Endothelial cell of umbilical vein (primary cell): ENCODE measurements around the gene LRRC3C. TPM values are rescaled to one million over a fixed set of nuclear protein-coding genes. Genes with fewer than 3 reads are reported as not detected.

Experiments
- BruUV-seq: library from RNA; stranded (reverse); fragments of 400-500 nt; replicated peaks from 2 replicates; lab custom pipeline; 2021; lab: Mats Ljungman, UMichigan
- CTCF ChIA-PET: fragments of 300-600, 350-600 bp; sonication (Branson Sonifier 250); formaldehyde crosslinking; loops from one replicate; lab custom pipeline; 2021; ENCODE audit warnings: antibody characterized with exemption, inconsistent platforms; lab: Charles Lee
- POLR2A ChIA-PET: fragments of 300-600, 350-600 bp; sonication (Branson Sonifier 250); formaldehyde crosslinking; loops from one replicate; lab custom pipeline; 2021; ENCODE audit warnings: antibody characterized with exemption, inconsistent platforms; lab: Charles Lee
- DNase-seq: peaks from one replicate; pipeline ENCODE4 v3.0.0-alpha.2; 2011; ENCODE audit warnings: low read depth, low spot score
- FAIRE-seq: peaks from 2 replicates; lab custom pipeline; 2011; peaks lifted over from hg19 to GRCh38; lab: Jason Lieb, UNC
- H2AFZ ChIP-seq: 2 replicates; pipeline ENCODE4 v1.6.0; 2012; ENCODE audit warnings: low read depth, low read length, control low read depth, inconsistent platforms
- H3K27ac ChIP-seq: 2 replicates; pipeline ENCODE4 v1.5.1; 2011; ENCODE audit warnings: low read depth, mild to moderate bottlenecking, control low read depth, low read length, moderate library complexity; ENCODE audit not compliant: insufficient read depth
- H3K27me3 ChIP-seq, 2 experiments: 2 replicates each; pipeline versions ENCODE4 v1.6.0 to v1.6.1; 2011; ENCODE audit warnings: low read length in 2 of 2, mixed read lengths in 1 of 2; ENCODE audit not compliant: control insufficient read depth in 2 of 2, insufficient read depth in 2 of 2
- H3K36me3 ChIP-seq, 2 experiments: 2 replicates in 1 of 2; 3 replicates in 1 of 2; pipeline ENCODE4 v1.5.1; 2011; ENCODE audit warnings: low read length in 2 of 2, mild to moderate bottlenecking in 1 of 2, moderate library complexity in 1 of 2; ENCODE audit not compliant: control insufficient read depth in 2 of 2, insufficient read depth in 2 of 2; ENCODE audit errors: extremely low read depth in 1 of 2
- H3K4me1 ChIP-seq: 3 replicates; pipeline ENCODE4 v1.5.1; 2011; ENCODE audit warnings: mild to moderate bottlenecking, low read length; ENCODE audit not compliant: control insufficient read depth, insufficient read depth; ENCODE audit errors: extremely low read depth
- H3K4me2 ChIP-seq: 2 replicates; pipeline ENCODE4 v1.6.1; 2011; ENCODE audit warnings: low read length, control low read depth, mixed read lengths; ENCODE audit not compliant: insufficient read depth
- H3K4me3 ChIP-seq, 3 experiments: fragments of 200-600 bp in 1 of 3; sonication (generic), shearing (Covaris generic) in 1 of 3; replicated peaks in 1 of 3; 2 replicates each; pipeline ENCODE4 v1.5.1; 2011 to 2016; ENCODE audit warnings: control low read depth in 3 of 3, low read length in 3 of 3, mild to moderate bottlenecking in 2 of 3, inconsistent platforms in 1 of 3, low read depth in 1 of 3, moderate library complexity in 1 of 3; ENCODE audit not compliant: insufficient read depth in 1 of 3
- H3K79me2 ChIP-seq: 2 replicates; pipeline ENCODE4 v1.6.0; 2012; ENCODE audit warnings: low read length, inconsistent platforms; ENCODE audit not compliant: control insufficient read depth, insufficient read depth
- H3K9ac ChIP-seq: replicated peaks from 2 replicates; pipeline ENCODE3; 2011; ENCODE audit warnings: low read length, control low read depth; ENCODE audit not compliant: insufficient read depth; ENCODE audit errors: extremely low read depth
- H3K9me1 ChIP-seq: replicated peaks from 3 replicates; pipeline ENCODE4 v1.6.0; 2011; ENCODE audit warnings: mild to moderate bottlenecking, low read length; ENCODE audit not compliant: control insufficient read depth, insufficient read depth; ENCODE audit errors: extremely low read depth
- H3K9me3 ChIP-seq: replicated peaks from 2 replicates; pipeline ENCODE4 v1.5.1; 2012; ENCODE audit warnings: low read length, inconsistent platforms; ENCODE audit not compliant: control insufficient read depth, insufficient read depth
- H4K20me1 ChIP-seq: replicated peaks from 2 replicates; pipeline ENCODE3; 2011; ENCODE audit warnings: mild to moderate bottlenecking, low read length; ENCODE audit not compliant: control insufficient read depth, insufficient read depth; ENCODE audit errors: extremely low read depth
- EZH2 ChIP-seq: IDR thresholded peaks from 2 replicates; pipeline ENCODE4 v1.6.1; 2012; ENCODE audit warnings: borderline replicate concordance, low read depth, mild to moderate bottlenecking, moderate library complexity, low read length, inconsistent platforms; ENCODE audit not compliant: severe bottlenecking
- FOS ChIP-seq: IDR thresholded peaks from 2 replicates; pipeline ENCODE4 v1.6.1; 2011; ENCODE audit warnings: mild to moderate bottlenecking, low read length, moderate library complexity, borderline replicate concordance; ENCODE audit not compliant: insufficient read depth
- GATA2 ChIP-seq: IDR thresholded peaks from 2 replicates; pipeline ENCODE4 v1.7.0; 2011; ENCODE audit warnings: low read depth, mild to moderate bottlenecking, moderate library complexity, mixed read lengths, low read length; ENCODE audit not compliant: insufficient read length, insufficient read depth
- JUN ChIP-seq: IDR thresholded peaks from 2 replicates; pipeline ENCODE4 v1.6.1; 2011; ENCODE audit warnings: borderline replicate concordance, low read depth; ENCODE audit not compliant: insufficient read length, insufficient read depth
- MAX ChIP-seq: IDR thresholded peaks from 2 replicates; pipeline ENCODE4 v1.6.1; 2011; ENCODE audit not compliant: insufficient read depth, insufficient read length
- MYC ChIP-seq: IDR thresholded peaks from one replicate; pipeline ENCODE4 v1.6.1; 2011; ENCODE audit warnings: mild to moderate bottlenecking, low read depth, low read length
- POLR2A ChIP-seq: IDR thresholded peaks from 2 replicates; pipeline ENCODE4 v1.6.1; 2012; ENCODE audit warnings: low read depth, mild to moderate bottlenecking, control low read depth, low read length
- POLR2AphosphoS5 ChIP-seq: IDR thresholded peaks from 2 replicates; pipeline ENCODE4 v1.6.1; 2012; ENCODE audit warnings: low read depth, mild to moderate bottlenecking, control low read depth, low read length, moderate library complexity; ENCODE audit not compliant: insufficient read depth
- dilution Hi-C: fragments of 300-500 bp; cut with MboI; formaldehyde crosslinking; loops from one replicate; pipeline ENCODE4 v1.15.0; 2019; ENCODE audit warnings: low sequenced_read_pairs; ENCODE audit not compliant: extremely low pct_ligation_motif_present
- intact Hi-C: fragments of 100-400 bp; cut with micrococcal nuclease; formaldehyde crosslinking; loops from one replicate; pipeline ENCODE4 v1.10.0; 2022
- polyA plus RNA-seq, 4 experiments: library from polyadenylated mRNA; depleted of rRNA in 3 of 4; stranded (reverse) in 3 of 4; unstranded in 1 of 4; fragments of >200 nt; gene quantifications; 2 replicates each; pipeline versions ENCODE4 v1.2.1 to v1.2.3, GENCODE V29; 2011 to 2012; ENCODE audit warnings: missing spikeins in 1 of 4
- total RNA-seq: library from RNA; stranded (reverse); gene quantifications from 2 replicates; pipeline ENCODE4 v1.2.3, GENCODE V29; 2021
- TF ChIP-seq, protein P1 (sequence below), 2 donors: IDR thresholded peaks; 1 replicate in 1 of 2; 2 replicates in 1 of 2; pipeline ENCODE4 v1.5.1; 2011; ENCODE audit warnings: low read length in 2 of 2, mild to moderate bottlenecking in 2 of 2, moderate library complexity in 2 of 2, control low read depth in 1 of 2, inconsistent platforms in 1 of 2, low read depth in 1 of 2; ENCODE audit not compliant: insufficient read depth in 1 of 2; ENCODE audit errors: extremely low read depth in 1 of 2

Gene LRRC3C
- total and polyA plus RNA-seq, 2 donors (not counting 3 experiments of a cell fraction or from before 2014, with no cell fraction given), result not detected

DNA sequence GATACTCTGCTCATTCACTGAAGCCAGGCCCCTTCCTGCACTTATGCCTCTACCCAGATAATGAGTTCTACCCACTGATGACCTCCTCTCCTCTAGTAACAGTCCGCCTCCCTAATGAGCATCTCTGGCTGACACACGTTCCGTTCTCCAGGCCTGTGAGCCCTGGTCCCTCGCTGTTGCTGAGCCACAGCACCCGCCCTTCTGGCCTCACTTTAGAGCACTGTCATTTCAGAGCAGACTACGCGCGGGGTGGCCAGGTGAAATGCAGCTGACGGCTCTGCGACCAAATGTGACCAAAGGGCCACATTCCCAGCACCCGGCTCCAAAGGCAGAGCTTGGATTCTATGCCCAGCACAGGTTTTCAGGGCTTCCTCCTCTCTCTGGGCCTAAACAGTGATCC is 66.9 kb downstream of the LRRC3C start:
- no peak overlapping the region for H2AFZ ChIP-seq
- no peaks in the 10 kb centered on the region for H3K9me1 ChIP-seq
- peaks cover 19 to 65% of the 10 kb centered on the region in 2 experiments for H3K36me3 ChIP-seq
- H3K4me1 ChIP-seq, result no peaks in the 10 kb centered on the region
- no peak overlapping the region for H3K4me3 ChIP-seq
- H3K9ac ChIP-seq, result no peak overlapping the region
- intact Hi-C loops, result no loop called here
- dilution Hi-C loops, result no loop called here
- no peak overlapping the region for H3K4me2 ChIP-seq
- no peak overlapping the region for H3K27ac ChIP-seq
- no peaks in the 10 kb centered on the region for H3K27me3 ChIP-seq
- TF ChIP-seq FOS, result no peak
- no peak for TF ChIP-seq JUN
- TF ChIP-seq GATA2, result no peak
- TF ChIP-seq POLR2A, result no peak
- TF ChIP-seq MYC, result no peak
- TF ChIP-seq, protein P1, sequence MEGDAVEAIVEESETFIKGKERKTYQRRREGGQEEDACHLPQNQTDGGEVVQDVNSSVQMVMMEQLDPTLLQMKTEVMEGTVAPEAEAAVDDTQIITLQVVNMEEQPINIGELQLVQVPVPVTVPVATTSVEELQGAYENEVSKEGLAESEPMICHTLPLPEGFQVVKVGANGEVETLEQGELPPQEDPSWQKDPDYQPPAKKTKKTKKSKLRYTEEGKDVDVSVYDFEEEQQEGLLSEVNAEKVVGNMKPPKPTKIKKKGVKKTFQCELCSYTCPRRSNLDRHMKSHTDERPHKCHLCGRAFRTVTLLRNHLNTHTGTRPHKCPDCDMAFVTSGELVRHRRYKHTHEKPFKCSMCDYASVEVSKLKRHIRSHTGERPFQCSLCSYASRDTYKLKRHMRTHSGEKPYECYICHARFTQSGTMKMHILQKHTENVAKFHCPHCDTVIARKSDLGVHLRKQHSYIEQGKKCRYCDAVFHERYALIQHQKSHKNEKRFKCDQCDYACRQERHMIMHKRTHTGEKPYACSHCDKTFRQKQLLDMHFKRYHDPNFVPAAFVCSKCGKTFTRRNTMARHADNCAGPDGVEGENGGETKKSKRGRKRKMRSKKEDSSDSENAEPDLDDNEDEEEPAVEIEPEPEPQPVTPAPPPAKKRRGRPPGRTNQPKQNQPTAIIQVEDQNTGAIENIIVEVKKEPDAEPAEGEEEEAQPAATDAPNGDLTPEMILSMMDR (IDR thresholded peaks at IDR 0.05; ENCODE audit: extremely low read depth in 1 of 2, insufficient read depth in 1 of 2, low read depth in 1 of 2, low read length in 2 of 2), result no peak
- TF ChIP-seq EZH2, result no peak
- no peak for TF ChIP-seq MAX
- TF ChIP-seq POLR2AphosphoS5, result no peak
- ChIA-PET POLR2A (no interaction called here), CTCF (no interaction called here)
- BruUV-seq, result no TSS peak
- H3K9me3 ChIP-seq, result no peaks in the 10 kb centered on the region
- no peak for FAIRE-seq
- H4K20me1 ChIP-seq, result no peaks in the 10 kb centered on the region
- DNase-seq, result no peak
- no peaks in the 10 kb centered on the region for H3K79me2 ChIP-seq

Other genes starting within 250 kb of the LRRC3C start
- 6.4 and 7.0 TPM in 2 replicates for gene PGAP3, start 239.7 kb upstream of the LRRC3C start, total RNA-seq
- gene PGAP3, start 239.7 kb upstream of the LRRC3C start, polyA plus RNA-seq, result 14.9 and 17.0 TPM in 2 replicates
- 29.1 and 32.9 TPM in 2 replicates for gene ERBB2, start 227.7 kb upstream of the LRRC3C start, total RNA-seq
- 20.6 and 22.8 TPM in 2 replicates for gene ERBB2, start 227.7 kb upstream of the LRRC3C start, polyA plus RNA-seq
- 42.4 and 51.1 TPM in 2 replicates for gene MIEN1, start 197.2 kb upstream of the LRRC3C start, total RNA-seq
- gene MIEN1, start 197.2 kb upstream of the LRRC3C start, polyA plus RNA-seq, result 74.1 and 74.5 TPM in 2 replicates
- not detected in 2 replicates for gene GRB7, start 189.8 kb upstream of the LRRC3C start, total RNA-seq
- 0.04 and 0.06 TPM in 2 replicates for gene GRB7, start 189.8 kb upstream of the LRRC3C start, polyA plus RNA-seq
- not detected in 2 replicates for gene IKZF3, start 63.4 kb upstream of the LRRC3C start, total RNA-seq
- gene IKZF3, start 63.4 kb upstream of the LRRC3C start, polyA plus RNA-seq, result not detected in 2 replicates
- gene ZPBP2, start 59.5 kb upstream of the LRRC3C start, total RNA-seq, result not detected in 2 replicates
- gene ZPBP2, start 59.5 kb upstream of the LRRC3C start, polyA plus RNA-seq, result not detected in 2 replicates
- gene GSDMB, start 9.1 kb upstream of the LRRC3C start, total RNA-seq, result 11.0 and 11.6 TPM in 2 replicates
- gene GSDMB, start 9.1 kb upstream of the LRRC3C start, polyA plus RNA-seq, result 5.0 and 5.4 TPM in 2 replicates
- gene ORMDL3, start 131 bp upstream of the LRRC3C start, total RNA-seq, result 26.7 and 29.8 TPM in 2 replicates
- 49.8 and 53.4 TPM in 2 replicates for gene ORMDL3, start 131 bp upstream of the LRRC3C start, polyA plus RNA-seq
- not detected in 2 replicates for gene GSDMA, start 35.3 kb downstream of the LRRC3C start, total RNA-seq
- gene GSDMA, start 35.3 kb downstream of the LRRC3C start, polyA plus RNA-seq, result not detected in 2 replicates
- 136 and 142 TPM in 2 replicates for gene PSMD3, start 53.1 kb downstream of the LRRC3C start, total RNA-seq
- gene PSMD3, start 53.1 kb downstream of the LRRC3C start, polyA plus RNA-seq, result 117 and 120 TPM in 2 replicates
- 2.4 and 2.9 TPM in 2 replicates for gene CSF3, start 87.7 kb downstream of the LRRC3C start, total RNA-seq
- 0.80 and 1.0 TPM in 2 replicates for gene CSF3, start 87.7 kb downstream of the LRRC3C start, polyA plus RNA-seq
- 120 and 124 TPM in 2 replicates for gene MED24, start 126.7 kb downstream of the LRRC3C start, total RNA-seq
- 120 and 122 TPM in 2 replicates for gene MED24, start 126.7 kb downstream of the LRRC3C start, polyA plus RNA-seq
- gene THRA, start 135.2 kb downstream of the LRRC3C start, total RNA-seq, result 24.9 and 29.6 TPM in 2 replicates
- 17.4 and 18.8 TPM in 2 replicates for gene THRA, start 135.2 kb downstream of the LRRC3C start, polyA plus RNA-seq
- 5.2 and 6.1 TPM in 2 replicates for gene NR1D1, start 172.9 kb downstream of the LRRC3C start, total RNA-seq
- 2.3 and 2.5 TPM in 2 replicates for gene NR1D1, start 172.9 kb downstream of the LRRC3C start, polyA plus RNA-seq
- gene MSL1, start 194.2 kb downstream of the LRRC3C start, total RNA-seq, result 90.8 and 95.0 TPM in 2 replicates
- 27.7 and 30.9 TPM in 2 replicates for gene MSL1, start 194.2 kb downstream of the LRRC3C start, polyA plus RNA-seq
- 91.2 and 107 TPM in 2 replicates for gene CASC3, start 212.8 kb downstream of the LRRC3C start, total RNA-seq
- gene CASC3, start 212.8 kb downstream of the LRRC3C start, polyA plus RNA-seq, result 59.9 and 64.1 TPM in 2 replicates
- gene RAPGEFL1, start 249.7 kb downstream of the LRRC3C start, total RNA-seq, result 11.8 and 13.4 TPM in 2 replicates
- 8.6 and 9.2 TPM in 2 replicates for gene RAPGEFL1, start 249.7 kb downstream of the LRRC3C start, polyA plus RNA-seq